ENCODE measurements around the gene CEBPE. TPM values are rescaled to one million over a fixed set of nuclear protein-coding genes. Genes with fewer than 3 reads are reported as not detected.

The CEBPE gene
- total RNA-seq, 1 experiment from 2014 or later = not detected

DNA sequence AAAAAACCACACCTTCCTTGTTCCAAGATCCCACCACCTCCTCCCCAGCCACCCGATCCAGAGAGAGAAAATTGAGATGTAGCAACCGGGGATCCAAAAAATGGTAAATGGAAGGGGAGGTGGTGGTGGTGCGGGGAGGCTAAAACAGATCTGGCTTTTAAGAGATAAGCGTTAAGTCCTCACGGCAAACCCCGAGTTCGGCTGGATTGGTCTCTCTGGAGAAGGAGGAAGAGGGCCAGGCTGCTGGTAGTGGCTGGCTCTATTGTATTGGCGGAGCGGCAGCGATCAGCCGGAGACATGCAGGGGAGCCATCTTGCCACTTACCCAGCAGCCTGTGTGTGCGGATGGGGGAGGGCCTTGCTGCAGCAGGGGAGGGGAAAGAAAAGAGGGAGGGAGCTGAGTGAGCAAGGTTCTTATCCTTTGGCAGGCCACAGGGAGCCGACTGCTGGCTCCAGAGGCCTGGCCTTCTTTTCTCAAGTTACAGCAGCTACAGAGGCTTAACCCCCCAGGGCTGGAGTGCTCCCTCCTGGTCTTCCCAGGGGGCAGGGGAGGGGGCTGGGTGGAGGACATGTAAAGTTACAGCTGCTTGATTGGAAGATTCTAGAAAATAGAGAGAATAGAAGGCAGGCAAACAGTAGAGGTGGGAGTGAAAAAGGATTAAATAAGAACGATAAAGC, 47.7 kb downstream of the CEBPE start:
- Histone ChIP-seq H3K27me3 (ENCODE audit: control insufficient read depth, insufficient read depth, low read length) (no peaks in the 10 kb centered on the region), H3K36me3 (replicated peaks; ENCODE audit: control insufficient read depth, insufficient read depth, low read length) (peaks cover 38% of the 10 kb centered on the region), H3K4me3 (ENCODE audit: insufficient read depth, low read depth, low read length) (peak overlapping the region; percentile 82)
- peak; percentile 92 for DNase-seq

- peaks cover 40% of the 10 kb centered on the region for H3K36me3 ChIP-seq (replicated peaks; ENCODE audit: control insufficient read depth, insufficient read depth, low read length)
- H3K4me3 ChIP-seq (ENCODE audit: insufficient read depth, low read depth, low read length) = peak overlapping the region; percentile 82
- peak; percentile 44 for DNase-seq
- no peaks in the 10 kb centered on the region for H3K27me3 ChIP-seq (ENCODE audit: control insufficient read depth, insufficient read depth, low read length)
Observed at GRCh38 chr14:23070262-23071129, 48.6 kb downstream of the CEBPE start.

DNA sequence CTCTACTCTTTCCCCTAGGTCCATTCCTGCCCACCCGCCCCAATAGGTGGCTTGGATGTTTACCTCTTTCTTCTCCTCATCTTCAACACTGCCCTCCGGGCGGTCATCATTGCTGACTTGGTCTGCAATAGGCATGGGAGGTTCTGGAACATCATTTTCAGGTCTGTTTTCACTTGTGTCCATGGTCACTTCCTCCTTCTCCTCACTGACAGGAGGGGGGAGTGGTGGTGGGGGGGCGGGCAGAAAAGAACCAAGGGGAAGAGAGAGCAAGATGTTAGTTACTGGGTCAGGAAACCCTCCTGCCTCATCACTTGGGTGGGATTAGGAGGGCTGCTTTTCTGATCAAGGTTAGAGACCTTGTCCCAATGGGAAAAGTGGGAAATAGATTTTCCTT, 49.6 kb downstream of the CEBPE start:
- DNase-seq = no peak
- Histone ChIP-seq H3K4me3 (ENCODE audit: insufficient read depth, low read depth, low read length) (no peak overlapping the region), H3K36me3 (replicated peaks; ENCODE audit: control insufficient read depth, insufficient read depth, low read length) (peaks cover 40% of the 10 kb centered on the region), H3K27me3 (ENCODE audit: control insufficient read depth, insufficient read depth, low read length) (no peaks in the 10 kb centered on the region)

DNA sequence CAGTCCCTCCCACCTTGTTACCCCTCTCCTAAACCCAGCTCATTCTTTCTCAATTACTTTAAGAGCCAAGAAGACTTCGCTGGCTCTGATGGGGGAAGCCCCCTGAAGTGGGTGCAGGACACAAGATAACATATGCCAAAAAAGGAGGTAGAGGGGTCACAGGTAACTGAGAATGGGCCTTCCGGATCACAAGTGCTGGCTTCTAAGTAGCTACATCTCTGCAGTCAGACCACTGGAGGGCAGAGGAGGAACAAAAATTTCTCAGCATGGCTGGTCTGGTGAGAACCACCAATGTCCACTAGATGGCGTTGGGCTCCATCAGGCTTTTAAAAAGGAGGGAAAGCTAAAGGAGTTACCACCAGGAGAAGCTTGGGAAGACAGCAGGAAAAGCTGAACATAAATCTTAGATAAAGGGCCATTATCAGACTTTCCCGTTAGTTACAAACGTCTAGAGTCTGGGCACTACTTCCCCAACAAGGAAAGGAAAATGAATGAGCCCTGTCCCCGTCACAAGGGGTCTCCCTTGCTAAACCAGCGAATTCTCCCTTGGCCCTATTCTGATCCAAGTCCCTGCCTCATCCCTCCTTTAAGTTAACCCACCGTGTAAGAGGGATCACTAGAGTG, 50.2 kb downstream of the CEBPE start:
- peak; percentile 93 for DNase-seq
- Histone ChIP-seq H3K27me3 (ENCODE audit: control insufficient read depth, insufficient read depth, low read length) (no peaks in the 10 kb centered on the region), H3K36me3 (replicated peaks; ENCODE audit: control insufficient read depth, insufficient read depth, low read length) (peaks cover 45% of the 10 kb centered on the region), H3K4me3 (ENCODE audit: insufficient read depth, low read depth, low read length) (no peak overlapping the region)

DNA sequence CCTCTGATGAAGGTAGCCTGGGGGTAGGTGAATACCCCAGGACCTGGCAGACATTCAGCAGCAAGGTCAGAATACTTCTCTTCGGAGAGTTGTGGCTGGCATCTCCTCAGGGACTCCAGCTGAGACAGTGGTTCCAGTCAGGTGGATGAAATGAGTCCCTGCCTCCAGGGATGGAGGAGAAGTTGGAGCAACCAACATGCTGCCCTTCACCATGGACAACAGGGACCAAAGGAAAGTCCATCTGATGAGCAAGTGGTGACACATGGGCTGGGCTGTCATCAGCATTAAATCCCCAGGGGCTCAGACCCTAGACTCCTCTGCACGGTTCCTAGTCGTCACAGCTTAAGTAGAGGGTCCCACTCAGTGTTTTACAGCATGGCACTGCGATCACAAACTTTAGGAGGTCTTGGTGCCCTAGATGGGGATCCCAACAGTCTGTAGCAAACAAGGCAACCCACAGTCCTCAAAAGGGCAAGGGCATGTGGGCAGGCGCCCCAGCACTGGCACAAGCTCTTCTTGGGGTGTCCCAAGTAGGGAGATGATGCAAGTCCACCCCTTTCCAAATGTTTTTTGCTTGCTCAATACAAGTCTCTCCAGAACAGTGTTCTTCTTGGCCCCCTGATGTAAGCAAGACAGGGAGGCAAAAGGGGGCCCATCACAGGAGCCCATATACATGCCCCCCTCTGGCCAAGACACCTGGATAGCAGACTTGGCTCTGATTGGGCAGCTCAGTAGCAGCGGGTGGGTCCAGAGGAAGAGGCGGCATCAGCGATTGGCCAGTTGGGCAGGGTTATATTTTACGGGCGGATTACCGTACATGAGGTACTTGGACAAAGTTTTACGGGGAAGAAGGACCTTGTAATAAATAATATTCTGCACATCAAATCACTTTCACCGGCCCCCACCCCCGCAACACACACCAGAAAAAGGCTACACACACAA, 50.9 kb downstream of the CEBPE start:
- H3K36me3 ChIP-seq (replicated peaks; ENCODE audit: control insufficient read depth, insufficient read depth, low read length) = peaks cover 52% of the 10 kb centered on the region
- peak; percentile 69 for DNase-seq
- no peaks in the 10 kb centered on the region for H3K27me3 ChIP-seq (ENCODE audit: control insufficient read depth, insufficient read depth, low read length)
- no peak overlapping the region for H3K4me3 ChIP-seq (ENCODE audit: insufficient read depth, low read depth, low read length)

Other genes with a start within 250 kb of the CEBPE start
- gene LRP10, start 247.5 kb downstream of the CEBPE start, total RNA-seq (2014; rRNA removed; shearing (Covaris generic)) = 9.5 and 19.3 TPM in 2 replicates
- gene REM2, start 236.0 kb downstream of the CEBPE start, total RNA-seq (2014; rRNA removed; shearing (Covaris generic)) = 0.33 and 0.73 TPM in 2 replicates
- 41.9 and 45.0 TPM in 2 replicates for gene RBM23, start 200.1 kb downstream of the CEBPE start, total RNA-seq (2014; rRNA removed; shearing (Covaris generic))
- gene PRMT5, start 189.9 kb downstream of the CEBPE start, total RNA-seq (2014; rRNA removed; shearing (Covaris generic)) = 86.7 and 114 TPM in 2 replicates
- 96.5 and 104 TPM in 2 replicates for gene HAUS4, start 162.2 kb downstream of the CEBPE start, total RNA-seq (2014; rRNA removed; shearing (Covaris generic))
- 27.0 and 27.5 TPM in 2 replicates for gene AJUBA, start 136.7 kb downstream of the CEBPE start, total RNA-seq (2014; rRNA removed; shearing (Covaris generic))
- gene C14orf93, start 109.1 kb downstream of the CEBPE start, total RNA-seq (2014; rRNA removed; shearing (Covaris generic)) = 13.2 and 16.9 TPM in 2 replicates
- 262 and 328 TPM in 2 replicates for gene PSMB5, start 84.4 kb downstream of the CEBPE start, total RNA-seq (2014; rRNA removed; shearing (Covaris generic))
- not detected in 2 replicates for gene PSMB11, start 77.0 kb downstream of the CEBPE start, total RNA-seq (2014; rRNA removed; shearing (Covaris generic))
- gene CDH24, start 61.7 kb downstream of the CEBPE start, total RNA-seq (2014; rRNA removed; shearing (Covaris generic)) = 9.7 and 12.3 TPM in 2 replicates
- gene ACIN1, start 24.1 kb downstream of the CEBPE start, total RNA-seq (2014; rRNA removed; shearing (Covaris generic)) = 83.4 and 89.5 TPM in 2 replicates
- gene C14orf119, start 23.8 kb downstream of the CEBPE start, total RNA-seq (2014; rRNA removed; shearing (Covaris generic)) = 73.7 and 97.8 TPM in 2 replicates
- gene CIROP, start 14.3 kb downstream of the CEBPE start, total RNA-seq (2014; rRNA removed; shearing (Covaris generic)) = 0.42 TPM in 1 of 2 replicates, not detected in the other
- 66.7 and 79.1 TPM in 2 replicates for gene SLC7A8, start 64.4 kb upstream of the CEBPE start, total RNA-seq (2014; rRNA removed; shearing (Covaris generic))
- 0.24 TPM in 1 of 2 replicates, not detected in the other for gene RNF212B, start 118.7 kb upstream of the CEBPE start, total RNA-seq (2014; rRNA removed; shearing (Covaris generic))
- gene HOMEZ, start 166.9 kb upstream of the CEBPE start, total RNA-seq (2014; rRNA removed; shearing (Covaris generic)) = 5.9 and 7.8 TPM in 2 replicates
- 1.0 and 2.0 TPM in 2 replicates for gene PPP1R3E, start 183.6 kb upstream of the CEBPE start, total RNA-seq (2014; rRNA removed; shearing (Covaris generic))
- gene BCL2L2, start 187.6 kb upstream of the CEBPE start, total RNA-seq (2014; rRNA removed; shearing (Covaris generic)) = 8.8 and 14.2 TPM in 2 replicates
- 143 and 174 TPM in 2 replicates for gene PABPN1, start 202.2 kb upstream of the CEBPE start, total RNA-seq (2014; rRNA removed; shearing (Covaris generic))
- gene SLC22A17, start 233.6 kb upstream of the CEBPE start, total RNA-seq (2014; rRNA removed; shearing (Covaris generic)) = 32.9 and 37.2 TPM in 2 replicates
- gene EFS, start 245.9 kb upstream of the CEBPE start, total RNA-seq (2014; rRNA removed; shearing (Covaris generic)) = 23.1 and 24.0 TPM in 2 replicates